ENCODE results near the gene BDP1.
"Not testable (repeated sequence)": the region's sequence is repeated elsewhere in the genome, so short reads cannot be mapped to it uniquely, and the experiment has no call there.

Gene BDP1
- long read RNA-seq, donor 1 = 0 reads
- long read RNA-seq, donor 2 = 0 reads
- long read RNA-seq, donor 3 = 0 reads
- long read RNA-seq, donor 4, transcript BDP1-203 (6 exons, 3,403 nt) = major isoform, 6 of 13 reads
- long read RNA-seq, donor 4, partial matches to known transcripts = 7 of 13 reads
- long read RNA-seq, donor 4, other reads (novel, unspliced or antisense) = 0 of 13 reads
- long read RNA-seq, donor 5, partial matches to known transcripts = 0 of 2 reads
- long read RNA-seq, donor 5, other reads (novel, unspliced or antisense) = 0 of 2 reads
- long read RNA-seq, donor 6, partial matches to known transcripts = 9 of 10 reads
- long read RNA-seq, donor 6, other reads (novel, unspliced or antisense) = 0 of 10 reads
- long read RNA-seq, donor 7, partial matches to known transcripts = 16 of 18 reads
- long read RNA-seq, donor 7, other reads (novel, unspliced or antisense) = 0 of 18 reads
- long read RNA-seq, donor 8 = 0 reads

GRCh38 chr5:71455427-71456361 lies at the start of gene BDP1:
Gene BDP1 (plus strand): TSS chr5:71455651. CDS start chr5:71455878, 227 bp downstream.
- DNase-seq = peak; percentile 99

GRCh38 chr5:71410088-71410487 lies 45.4 kb upstream of the BDP1 start:
- not testable (repeated sequence) for DNase-seq

GRCh38 chr5:71415626-71416025 lies 39.8 kb upstream of the BDP1 start:
- DNase-seq = not testable (repeated sequence)

GRCh38 chr5:71418026-71418425 lies 37.4 kb upstream of the BDP1 start:
- not testable (repeated sequence) for DNase-seq

GRCh38 chr5:71421278-71421677 lies 34.2 kb upstream of the BDP1 start:
- DNase-seq = not testable (repeated sequence)

- DNase-seq = not testable (repeated sequence)
Measured at GRCh38 chr5:71423896-71424295, 31.6 kb upstream of the BDP1 start.

- DNase-seq = not testable (repeated sequence)
Measured at GRCh38 chr5:71426686-71427474, 28.6 kb upstream of the BDP1 start.

- not testable (repeated sequence) for DNase-seq
Measured at GRCh38 chr5:71432410-71432809, 23.0 kb upstream of the BDP1 start.

- not testable (repeated sequence) for DNase-seq
Measured at GRCh38 chr5:71434825-71435224, 20.6 kb upstream of the BDP1 start.

GRCh38 chr5:71441564-71441963 lies 13.9 kb upstream of the BDP1 start:
- DNase-seq = not testable (repeated sequence)

- DNase-seq = not testable (repeated sequence)
Measured at GRCh38 chr5:71443891-71444290, 11.6 kb upstream of the BDP1 start.

GRCh38 chr5:71445015-71445414 lies 10.4 kb upstream of the BDP1 start:
- not testable (repeated sequence) for DNase-seq

GRCh38 chr5:71445523-71446152 lies 9.8 kb upstream of the BDP1 start:
- peak; percentile 10 for DNase-seq

- peak; percentile 7 for DNase-seq
Measured at GRCh38 chr5:71446540-71447216, 8.8 kb upstream of the BDP1 start.

- not testable (repeated sequence) for DNase-seq
Measured at GRCh38 chr5:71447218-71447808, 8.1 kb upstream of the BDP1 start.

GRCh38 chr5:71452876-71453275 lies 2.6 kb upstream of the BDP1 start:
- DNase-seq = no peak

GRCh38 chr5:71454913-71455312 lies 538 bp upstream of the BDP1 start:
- DNase-seq = no peak

- DNase-seq = no peak
Measured at GRCh38 chr5:71456362-71456743, 902 bp downstream of the BDP1 start.

GRCh38 chr5:71457106-71457505 lies 1.7 kb downstream of the BDP1 start:
- DNase-seq = no peak

GRCh38 chr5:71460693-71461092 lies 5.2 kb downstream of the BDP1 start:
- no peak for DNase-seq

- no peak for DNase-seq
Measured at GRCh38 chr5:71461360-71461759, 5.9 kb downstream of the BDP1 start.
